Left renal cortex interstitium (tissue), 4 donors: ENCODE results near the gene ALDH3B1. TPM values are rescaled to one million over a fixed set of nuclear protein-coding genes. Genes with fewer than 3 reads are reported as not detected.

Experiments used
- DNase-seq, 4 donors: peaks; one replicate each; pipeline ENCODE4 v3.0.0-alpha.2; 2013; ENCODE audit warnings: low read depth in 4 of 4, low spot score in 2 of 4, missing footprints in 1 of 4
- polyA plus RNA-seq, 4 donors: library from polyadenylated mRNA; unstranded; fragments of 120-200 nt; gene quantifications; one replicate each; pipeline ENCODE4 v1.2.1, GENCODE V29; 2013; ENCODE audit not compliant: insufficient read length in 4 of 4

The ALDH3B1 gene
- polyA plus RNA-seq, 4 donors, result 1.7 to 3.5 (median 2.5) TPM

DNA sequence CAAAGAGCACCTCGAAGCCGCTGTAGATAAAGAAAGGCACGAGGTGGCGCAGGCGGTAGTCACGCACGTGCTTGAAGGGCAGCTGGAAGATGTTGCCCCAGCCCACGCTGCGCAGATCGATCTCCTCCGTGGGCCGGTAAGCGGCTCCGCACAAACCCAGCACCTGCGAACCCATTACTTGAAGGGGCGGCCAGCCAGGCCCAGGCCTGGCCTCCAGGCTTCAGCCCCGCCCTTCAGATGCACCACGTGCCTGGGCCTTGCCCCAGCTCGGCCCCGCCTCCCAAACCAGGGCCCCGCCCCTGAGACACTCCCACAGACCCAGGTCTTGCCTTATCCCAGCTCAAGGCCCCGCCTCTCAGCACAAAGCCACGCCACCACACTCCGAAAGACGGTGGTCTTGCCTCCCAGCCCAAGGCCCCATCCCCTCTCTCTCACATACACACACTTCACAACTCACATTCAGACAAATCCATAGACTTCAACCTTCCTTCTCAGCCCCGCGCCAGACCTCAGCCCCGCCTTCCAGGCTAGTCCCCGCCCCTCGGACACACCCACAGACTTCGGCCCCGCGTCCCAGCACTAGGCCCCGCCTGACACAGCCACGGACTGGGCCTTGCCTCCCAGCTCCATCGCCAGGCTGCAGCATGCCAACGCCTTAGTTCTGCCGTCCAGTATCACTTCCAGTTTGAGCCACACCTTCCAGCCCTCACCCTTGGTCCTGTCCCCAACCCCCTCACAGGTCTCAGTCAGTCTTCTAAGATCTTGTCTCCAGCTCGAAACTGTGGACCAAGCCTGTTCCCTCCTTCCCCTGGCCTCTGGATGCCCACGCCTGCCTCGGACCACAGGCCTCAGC lies 13.3 kb upstream of the ALDH3B1 start:
- DNase-seq, result no peak

DNA sequence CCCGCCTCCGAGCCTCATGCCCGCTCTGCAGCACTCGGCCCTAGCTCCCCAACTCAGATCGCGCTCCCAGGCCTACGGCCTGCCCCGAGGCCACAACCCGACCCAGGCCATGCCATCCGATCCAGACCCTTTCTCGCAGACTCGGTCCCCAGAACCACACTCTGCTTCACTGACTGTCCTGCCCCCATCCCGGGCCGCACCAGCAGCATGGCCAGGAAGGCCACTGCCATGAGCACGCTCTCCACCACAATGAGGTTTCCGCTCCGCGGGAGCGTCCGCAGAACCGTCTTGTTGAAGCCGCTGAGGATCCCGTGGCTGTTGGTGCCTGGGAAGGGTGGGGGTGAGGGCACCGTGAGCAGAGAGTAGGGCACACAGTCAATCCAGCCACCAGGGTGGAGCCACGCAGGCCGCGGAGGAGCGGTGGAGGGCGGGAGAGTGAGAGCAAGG lies 12.6 kb upstream of the ALDH3B1 start:
- no peak for DNase-seq

DNA sequence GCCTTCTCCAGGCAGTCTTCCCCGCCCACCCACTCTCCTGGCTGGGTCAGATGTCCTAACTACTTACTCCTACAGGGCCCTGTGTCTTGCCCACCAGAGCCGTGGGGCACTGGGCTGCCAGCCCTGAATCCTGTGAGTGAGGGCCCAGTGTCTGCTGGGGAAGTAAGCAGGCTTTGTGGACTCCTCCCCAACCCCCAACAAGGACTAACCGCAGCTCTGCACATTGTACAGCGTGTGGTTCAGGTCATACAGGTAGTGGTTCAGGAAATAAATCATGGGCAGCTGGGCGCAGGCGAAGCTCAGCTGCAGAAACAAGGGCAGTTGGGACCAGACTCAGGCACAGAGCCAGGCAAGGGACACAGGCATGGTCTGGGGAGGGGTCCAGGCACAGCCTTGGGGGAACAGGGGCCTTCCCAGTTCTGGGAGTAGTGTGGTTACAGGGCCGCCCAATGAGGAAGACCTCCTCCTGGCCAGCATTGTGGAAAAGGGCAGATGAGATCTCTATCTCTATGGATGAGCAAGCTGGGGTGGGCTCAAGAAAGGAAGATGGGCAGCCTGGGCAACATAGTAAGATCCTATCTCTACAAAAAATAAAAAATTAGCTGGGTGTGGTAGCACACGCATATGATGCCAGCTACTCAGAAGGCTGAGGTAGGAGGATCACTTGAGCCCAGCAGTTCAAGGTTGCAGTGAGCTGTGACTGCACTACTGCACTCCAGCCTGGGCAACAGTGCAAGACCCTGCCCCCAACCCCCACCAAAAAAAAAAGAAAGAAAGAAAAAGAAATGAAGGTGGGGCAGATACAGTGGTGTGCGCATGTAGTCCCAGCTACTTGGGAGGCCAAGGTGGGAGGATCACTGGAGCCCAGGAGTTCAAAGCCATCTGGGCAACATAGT lies 11.7 kb upstream of the ALDH3B1 start:
- DNase-seq, result no peak

DNA sequence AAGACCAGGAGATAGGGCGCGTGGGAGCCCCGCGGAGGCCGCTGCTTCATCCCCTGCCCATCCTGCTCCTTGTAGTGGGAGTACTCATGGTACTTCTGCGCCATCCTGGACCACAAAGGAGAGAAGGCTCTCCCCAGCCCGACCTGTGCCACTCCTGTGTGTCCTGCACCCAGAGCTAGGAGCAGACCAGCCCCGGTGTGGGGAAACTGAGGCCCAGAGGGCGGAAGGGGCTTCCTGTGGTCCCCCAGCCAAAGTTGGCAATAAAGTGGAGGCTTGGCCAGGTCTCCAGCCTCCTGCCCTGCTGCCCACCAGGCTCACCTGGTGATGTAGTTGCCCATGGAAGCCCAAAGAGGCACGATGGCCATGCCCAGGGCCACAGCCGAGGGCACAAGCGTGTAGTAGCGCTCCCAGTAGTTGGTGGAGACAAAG lies 10.9 kb upstream of the ALDH3B1 start:
- no peak for DNase-seq

DNA sequence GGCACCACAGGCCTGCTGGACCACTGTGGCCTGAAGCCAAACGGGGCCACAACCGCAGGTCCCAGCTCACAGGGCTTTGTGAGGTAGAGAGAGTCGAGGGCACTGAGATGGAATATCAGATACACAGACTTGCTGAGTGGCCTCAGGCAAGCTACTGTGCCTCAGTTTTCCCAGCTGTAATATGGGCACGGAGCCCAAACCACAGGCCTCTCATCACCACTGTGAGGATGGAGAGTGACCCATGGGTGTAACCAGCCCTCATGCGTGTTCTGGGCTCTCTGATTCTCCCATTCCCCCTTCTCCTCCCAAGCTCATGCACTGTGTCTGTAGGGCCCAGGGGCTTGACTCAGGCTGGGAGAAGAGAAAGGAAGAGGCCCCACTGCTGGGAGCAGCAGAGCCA lies 10.4 kb upstream of the ALDH3B1 start:
- DNase-seq, result no peak

DNA sequence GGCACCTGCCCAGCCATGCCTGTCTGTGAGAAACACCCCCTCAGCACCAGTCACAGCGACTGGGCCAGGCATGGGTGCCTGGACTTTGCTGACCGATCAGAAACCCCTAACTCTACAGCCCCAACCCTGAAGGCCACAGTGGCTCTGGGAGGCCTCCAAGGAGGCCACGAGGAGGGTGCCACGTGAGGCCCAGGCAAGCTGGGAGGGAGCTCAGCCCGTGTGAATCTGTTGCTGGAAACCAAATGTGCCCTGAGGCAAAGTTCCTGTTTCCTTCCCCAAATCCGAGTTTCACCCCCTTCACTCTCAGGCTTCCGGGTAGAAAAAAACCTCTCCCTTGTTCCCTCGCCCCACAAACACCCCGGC lies 7.6 kb upstream of the ALDH3B1 start:
- DNase-seq, result no peak

DNA sequence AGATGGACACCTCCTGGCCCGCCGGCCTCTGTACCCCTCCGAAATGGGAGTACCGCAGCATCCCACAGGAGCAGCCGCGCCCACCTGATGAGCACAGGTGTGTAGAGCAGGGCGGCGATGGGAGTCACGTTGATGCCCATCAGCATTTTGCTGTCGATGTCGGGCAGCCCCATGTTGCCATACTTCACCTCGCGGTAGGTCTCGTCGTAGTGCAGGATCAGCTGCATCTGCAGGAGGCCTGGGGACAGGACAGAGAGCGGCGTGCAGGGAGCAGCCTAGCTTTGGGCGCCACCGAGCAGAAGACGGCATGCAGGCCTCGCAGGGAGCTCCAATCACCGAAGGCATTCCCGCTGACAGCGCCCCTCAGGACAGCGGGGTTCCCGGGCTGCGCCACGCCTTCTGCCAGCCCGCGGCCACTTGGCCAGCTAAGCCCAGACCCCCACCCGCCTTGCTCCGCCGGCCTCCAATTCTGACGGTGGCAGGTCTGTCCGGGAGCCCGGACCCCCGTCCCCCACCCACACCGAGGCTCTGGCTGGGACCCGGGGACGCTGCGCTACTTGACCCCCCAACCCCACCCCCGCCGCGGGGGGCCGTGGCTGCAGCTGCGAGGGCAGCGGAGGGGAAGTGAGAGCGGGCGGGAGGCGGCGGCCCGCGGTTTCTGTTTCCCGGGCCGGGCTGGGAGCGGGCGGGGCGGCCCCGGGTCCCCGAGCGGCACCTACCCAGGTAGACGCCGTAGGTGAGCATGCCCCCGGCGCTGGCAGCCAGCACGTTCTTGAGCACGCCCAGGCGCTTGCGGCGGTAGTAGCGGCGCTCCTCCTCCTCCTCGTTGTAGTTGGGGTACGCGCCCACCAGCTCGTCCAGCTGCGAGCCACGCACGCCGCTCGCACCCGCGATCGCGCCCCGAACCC lies 6.9 kb upstream of the ALDH3B1 start:
- DNase-seq, result no peak

DNA sequence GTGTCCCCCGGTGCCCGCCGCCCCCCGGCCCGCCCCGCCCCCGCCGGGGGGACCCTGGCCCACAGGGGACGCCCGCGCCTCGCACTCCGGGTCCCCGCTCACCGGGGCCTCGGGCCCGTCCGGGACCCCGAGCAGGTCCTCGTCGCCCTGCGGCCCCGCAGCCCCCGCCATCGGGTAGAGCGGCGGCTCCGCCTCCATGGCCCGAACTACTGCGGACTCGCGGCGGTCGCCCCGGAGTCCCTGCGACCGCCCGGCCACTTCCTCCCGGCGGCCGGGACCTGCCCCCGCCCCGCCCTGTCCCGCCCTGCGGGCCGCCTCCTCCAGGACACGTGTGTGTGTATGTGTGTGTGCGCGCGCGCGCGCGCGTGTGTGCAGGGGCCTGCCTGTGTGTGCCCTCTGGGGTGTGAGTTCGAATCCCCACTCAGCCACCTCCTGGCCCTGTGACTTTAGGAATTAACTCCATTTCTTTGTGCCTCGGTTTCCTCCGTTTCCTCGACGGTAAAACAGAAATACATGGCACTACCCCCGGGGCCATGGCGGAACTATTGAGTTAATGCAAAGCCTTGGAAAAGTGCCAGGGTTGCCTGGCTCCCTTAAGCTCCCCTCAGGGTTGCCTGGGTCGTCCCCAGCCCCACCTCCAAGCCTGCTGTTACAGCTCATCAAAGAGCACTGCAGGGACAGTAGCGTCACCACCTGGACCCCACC lies 6.1 kb upstream of the ALDH3B1 start, which contains the start of gene UNC93B1:
UNC93B1 (minus strand) TSS at position 252 of the 705 bp plus-strand sequence; CDS start at position 198, 54 bp downstream.
- DNase-seq, result peak in 2 of 4 donors; percentile 52 to 58

DNA sequence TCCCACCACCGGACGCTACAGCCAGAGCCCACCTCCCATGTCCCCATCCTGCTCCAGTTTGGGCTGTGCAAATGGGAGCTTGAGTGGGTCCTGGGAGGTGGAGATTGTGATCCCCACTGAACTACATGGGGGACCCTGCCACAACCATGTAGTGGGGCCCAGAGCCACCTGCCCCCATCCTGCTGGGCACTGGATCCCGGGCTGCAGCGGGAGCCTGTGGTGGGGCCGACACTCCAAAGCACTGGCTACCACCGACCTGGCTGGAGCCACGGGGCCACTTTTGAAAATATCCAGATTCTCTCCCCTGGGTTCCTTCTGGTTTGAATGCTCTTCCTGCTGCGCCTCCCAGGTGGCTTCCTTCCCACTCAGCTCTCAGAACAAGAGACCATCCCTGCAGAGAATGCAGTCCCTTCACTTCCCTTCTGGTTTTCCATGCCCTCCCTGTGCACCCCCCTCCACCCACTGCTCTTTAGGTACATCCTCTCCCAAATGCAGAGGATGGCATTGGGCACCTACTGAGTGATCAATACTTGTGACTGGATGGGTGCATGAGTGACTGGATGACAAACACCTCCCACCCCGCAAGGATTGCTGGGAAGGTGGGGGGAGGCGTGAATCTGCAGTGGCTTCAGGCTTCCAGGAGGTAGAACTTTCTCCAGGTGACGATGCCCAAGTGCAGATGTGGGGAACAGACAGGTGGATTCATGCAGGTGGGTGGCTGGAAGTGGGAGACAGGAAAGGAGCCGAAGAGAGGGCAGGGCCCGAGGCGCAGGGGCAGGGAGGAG lies 5.4 kb upstream of the ALDH3B1 start:
- DNase-seq, result no peak

DNA sequence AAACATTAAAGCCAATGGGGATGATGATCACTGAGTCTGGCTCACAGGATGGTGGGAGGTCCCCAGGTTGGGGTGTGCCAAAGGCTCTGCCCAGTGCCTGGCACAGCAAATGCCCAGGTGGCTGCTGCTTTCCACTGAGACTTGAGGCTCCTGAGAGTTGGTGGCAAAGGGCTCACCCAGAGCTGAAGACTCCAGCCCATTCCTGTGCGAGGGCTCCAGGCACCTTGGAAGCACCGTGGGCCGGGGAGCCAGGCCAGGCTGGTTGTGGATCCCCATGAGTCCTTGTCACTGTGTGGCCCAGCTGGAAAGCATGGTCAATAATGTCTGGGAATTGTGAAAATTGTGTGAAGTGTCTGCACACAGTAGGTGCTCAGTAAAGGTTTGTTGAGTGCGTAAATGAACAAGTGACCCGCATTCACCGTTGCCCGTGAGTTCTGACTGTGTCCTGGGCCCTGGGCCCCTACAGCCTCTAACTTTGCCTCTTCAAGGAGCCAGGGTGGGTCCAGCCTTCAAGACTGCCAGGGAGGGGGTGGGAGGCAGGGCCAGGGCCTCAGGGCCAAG lies 3.4 kb upstream of the ALDH3B1 start:
- DNase-seq, result no peak

DNA sequence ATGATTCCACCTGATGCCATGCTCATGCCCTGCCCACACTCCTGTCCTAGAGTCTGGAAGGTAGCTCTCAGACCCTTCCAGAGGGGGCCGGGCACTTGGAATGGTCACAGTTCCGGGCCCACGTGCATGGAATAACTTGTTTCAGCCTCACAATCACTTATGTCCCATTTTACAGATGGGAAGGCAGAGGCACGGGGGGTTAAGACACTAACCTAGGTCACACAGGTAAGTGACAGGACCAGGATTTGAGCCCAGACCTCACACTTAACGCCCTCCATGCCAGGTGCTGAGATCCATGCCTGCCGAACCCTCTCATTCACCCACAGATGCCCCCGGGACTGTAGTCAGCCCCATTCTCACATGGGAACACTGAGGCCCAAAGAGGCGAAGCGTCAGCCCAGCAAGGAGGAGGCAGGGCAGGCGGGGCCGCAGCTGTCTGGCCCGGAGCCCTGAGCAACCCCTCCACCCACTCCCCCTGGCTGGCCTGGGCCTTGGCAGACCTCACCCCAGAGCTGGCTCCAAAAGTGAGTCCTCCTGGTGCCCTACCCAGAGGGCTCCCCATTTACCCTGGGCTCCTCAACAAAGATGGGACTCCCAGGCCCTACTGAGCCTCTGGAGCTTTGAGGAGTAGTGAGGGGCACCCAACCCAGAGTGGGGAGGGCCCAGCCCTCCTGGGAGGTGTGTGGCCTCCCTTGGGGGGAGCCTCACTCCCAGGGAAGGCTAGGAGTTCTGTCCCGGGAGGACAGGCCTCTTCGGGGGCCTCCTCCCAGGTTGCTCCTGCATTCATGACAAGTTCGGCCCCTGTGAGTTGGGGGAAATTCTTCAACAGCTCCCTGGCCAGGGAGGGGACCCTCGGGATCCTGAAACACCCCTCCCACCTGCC lies 2.4 kb upstream of the ALDH3B1 start:
- no peak for DNase-seq

DNA sequence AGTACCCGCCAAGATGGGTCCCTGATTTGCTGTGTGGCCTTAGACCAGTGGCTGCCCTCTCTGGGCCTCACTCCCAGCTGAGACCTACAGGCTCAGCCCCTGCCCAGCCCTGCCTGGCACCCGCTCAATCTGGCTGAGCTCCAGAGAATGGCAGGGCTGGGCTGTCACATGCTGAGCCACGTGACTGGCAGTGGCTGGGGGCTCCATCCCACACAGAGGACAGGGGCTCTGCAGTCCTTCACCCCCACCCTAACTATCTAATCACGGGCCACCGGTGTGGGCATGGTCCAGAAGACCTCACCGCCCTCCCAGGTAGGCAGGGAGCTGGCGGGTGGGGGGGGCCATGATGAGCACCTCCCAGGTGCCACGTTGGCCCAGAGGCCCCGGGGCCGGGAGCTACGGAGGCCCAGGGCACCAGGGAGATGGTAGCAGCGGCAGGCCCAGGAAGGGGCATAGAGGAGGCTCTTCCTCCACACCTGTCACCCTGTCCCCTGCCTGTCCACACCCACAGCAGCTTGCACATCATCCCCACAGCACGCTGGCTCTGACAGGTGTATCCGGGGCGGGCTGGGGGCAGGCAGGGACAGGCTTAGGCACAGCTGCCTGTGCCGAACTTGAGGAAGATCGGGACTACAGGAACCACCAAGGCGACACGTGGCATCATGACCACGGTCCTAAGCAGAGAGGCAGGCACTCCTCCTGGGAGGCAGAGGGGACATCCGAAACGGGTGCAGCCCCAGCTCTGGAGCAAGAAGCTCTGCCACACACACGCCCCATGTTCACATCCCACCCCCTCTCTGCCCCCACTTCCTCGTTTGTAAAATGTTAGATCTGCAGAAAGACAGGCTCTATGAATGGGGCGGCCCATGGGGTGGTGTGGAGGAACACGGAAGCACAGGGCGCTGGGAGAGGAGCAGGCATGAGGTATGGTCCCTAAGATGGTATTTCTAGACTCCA lies 1.5 kb upstream of the ALDH3B1 start:
- no peak for DNase-seq

DNA sequence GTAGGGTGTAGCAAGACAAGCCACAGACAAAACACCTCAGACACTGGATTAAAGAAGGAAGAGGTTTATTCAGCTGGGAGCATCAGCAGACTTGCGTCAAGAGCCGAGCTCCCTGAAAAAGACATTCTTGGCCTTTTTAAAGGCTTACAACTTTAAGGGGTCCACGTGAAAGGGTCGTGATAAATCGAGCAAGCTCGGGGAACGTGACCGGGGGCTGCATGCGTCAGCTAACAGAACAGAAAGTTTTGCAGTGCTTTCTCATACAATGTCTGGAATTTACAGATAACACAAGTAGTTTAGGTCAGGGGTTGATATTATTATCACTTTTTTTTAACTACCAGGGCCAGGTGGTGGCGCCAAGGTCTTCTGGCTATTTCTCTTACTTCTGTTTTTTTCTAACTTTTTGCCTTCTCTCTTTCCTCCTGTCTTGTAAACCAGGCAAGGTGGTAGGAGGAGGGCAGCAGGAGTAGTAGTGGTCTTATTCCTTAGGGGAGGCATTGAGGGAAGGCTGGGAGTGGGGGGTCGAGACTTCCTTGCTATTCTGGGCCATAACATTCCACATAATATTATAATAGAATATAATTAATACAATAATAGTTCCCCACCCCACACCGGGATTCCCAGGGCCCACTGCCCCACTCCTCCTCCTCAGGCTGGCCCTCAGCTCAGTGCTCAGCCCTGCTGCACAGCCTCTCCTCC lies 587 bp upstream of the ALDH3B1 start:
- no peak for DNase-seq

DNA sequence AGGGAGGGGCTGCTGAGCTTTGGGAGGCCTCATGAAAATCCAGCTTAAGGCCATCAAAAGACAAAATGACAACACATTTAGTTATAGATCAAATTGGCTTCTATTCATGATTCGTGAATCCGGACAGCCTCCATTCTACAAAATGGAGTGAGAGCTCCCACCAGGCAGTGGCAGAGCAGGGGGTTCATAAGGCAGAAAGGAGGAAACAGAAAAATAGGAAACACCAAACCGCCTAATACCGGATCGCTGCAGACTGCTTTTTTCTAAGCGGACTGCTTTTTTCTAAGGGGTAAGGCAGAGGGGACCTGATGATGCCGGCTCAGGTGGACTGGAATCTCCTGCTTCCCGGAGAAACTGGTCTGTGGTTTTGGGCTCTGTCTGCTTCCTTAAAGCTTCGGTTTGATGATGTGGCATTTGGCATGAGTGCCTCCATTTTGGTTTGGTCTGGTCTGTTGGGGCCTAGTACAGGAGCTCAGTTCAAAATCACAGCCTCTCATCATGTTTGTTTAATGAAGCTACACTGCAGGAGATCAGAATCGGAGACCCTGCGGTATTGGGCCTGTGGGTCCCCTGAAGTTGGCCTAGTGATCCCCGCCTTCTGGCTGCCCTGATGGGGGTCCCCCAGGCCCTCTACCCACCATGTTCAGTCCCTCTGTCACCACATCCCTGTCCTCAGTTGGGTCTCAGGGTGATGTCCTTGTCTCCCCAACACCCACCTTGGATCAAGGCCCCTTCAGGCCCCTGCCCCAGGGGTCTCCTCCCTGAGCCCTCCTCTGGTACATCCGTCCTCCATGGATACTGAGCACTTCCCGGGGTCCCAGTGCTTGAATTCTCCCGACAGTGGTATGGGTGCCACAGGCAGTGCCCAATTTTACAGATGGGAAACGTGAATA lies 1.2 kb downstream of the ALDH3B1 start:
- DNase-seq, result no peak
